GM23338 (cell line): Measurements from ENCODE around the gene KCND2. TPM values are rescaled to one million over a fixed set of nuclear protein-coding genes. Genes with fewer than 3 reads are reported as not detected.

Source experiments
- ATAC-seq: fragments of 200-7000 bp; cut with Tn5 transposase; 3 replicates; pipeline ENCODE4 v1.9.1; 2020
- DNase-seq: peaks from one replicate; pipeline ENCODE4 v3.0.0-alpha.2; 2015; ENCODE audit warnings: low spot score
- H2AFZ ChIP-seq: fragments of 200-600 bp; sonication (generic); 2 replicates; pipeline ENCODE4 v1.8.0; 2016; ENCODE audit warnings: antibody characterized with exemption, mild to moderate bottlenecking, moderate library complexity
- H3F3A ChIP-seq: fragments of 200-600 bp; sonication (generic); replicated peaks from 2 replicates; pipeline ENCODE4 v1.8.0; 2017; ENCODE audit warnings: antibody characterized with exemption, mixed run types, low read depth
- H3K27ac ChIP-seq: fragments of 200-600 bp; sonication (generic); 2 replicates; pipeline ENCODE4 v1.6.1; 2016; ENCODE audit warnings: low read depth
- H3K27me3 ChIP-seq: fragments of 200-600 bp; sonication (generic); 2 replicates; pipeline ENCODE4 v1.8.0; 2016; ENCODE audit warnings: mild to moderate bottlenecking, mixed run types, moderate library complexity; ENCODE audit not compliant: insufficient read depth
- H3K36me3 ChIP-seq: fragments of 200-600 bp; sonication (generic); 2 replicates; pipeline ENCODE4 v1.8.0; 2016; ENCODE audit warnings: mild to moderate bottlenecking; ENCODE audit not compliant: insufficient read depth
- H3K4me1 ChIP-seq: fragments of 200-600 bp; sonication (generic); 2 replicates; pipeline ENCODE4 v1.8.0; 2016; ENCODE audit warnings: mild to moderate bottlenecking, moderate library complexity; ENCODE audit not compliant: insufficient read depth
- H3K4me2 ChIP-seq: fragments of 200-600 bp; sonication (generic); 2 replicates; pipeline ENCODE4 v1.7.1; 2017; ENCODE audit warnings: mixed run types
- H3K4me3 ChIP-seq: fragments of 200-600 bp; sonication (generic); 2 replicates; pipeline ENCODE4 v1.6.1; 2016; ENCODE audit warnings: mixed run types
- H3K79me2 ChIP-seq: fragments of 200-600 bp; sonication (generic); replicated peaks from 2 replicates; pipeline ENCODE4 v1.8.0; 2017; ENCODE audit warnings: mild to moderate bottlenecking; ENCODE audit not compliant: insufficient read depth
- H3K9me2 ChIP-seq: fragments of 200-600 bp; sonication (generic); 2 replicates; pipeline ENCODE4 v1.8.0; 2017; ENCODE audit not compliant: insufficient read depth
- H4K20me1 ChIP-seq: fragments of 200-600 bp; sonication (generic); replicated peaks from 2 replicates; pipeline ENCODE4 v1.8.0; 2017; ENCODE audit warnings: mild to moderate bottlenecking; ENCODE audit not compliant: insufficient read depth
- H3K27ac Mint-ChIP-seq: 2 replicates; pipeline ENCODE4 v1.8.0; 2020; ENCODE audit warnings: inconsistent platforms, mild to moderate bottlenecking, moderate library complexity, mixed read lengths
- H3K27me3 Mint-ChIP-seq: 3 replicates; pipeline ENCODE4 v1.8.0; 2022; ENCODE audit warnings: low read depth, mild to moderate bottlenecking, moderate library complexity, mixed read lengths, inconsistent platforms; ENCODE audit not compliant: insufficient read depth, poor library complexity
- H3K36me3 Mint-ChIP-seq: 3 replicates; pipeline ENCODE4 v1.8.0; 2021; ENCODE audit warnings: low read depth, mild to moderate bottlenecking, inconsistent platforms, moderate library complexity, mixed read lengths
- H3K4me1 Mint-ChIP-seq: 3 replicates; pipeline ENCODE4 v1.8.0; 2020; ENCODE audit warnings: mild to moderate bottlenecking, inconsistent platforms, mixed read lengths
- H3K4me3 Mint-ChIP-seq: 3 replicates; pipeline ENCODE4 v1.8.0; 2021; ENCODE audit warnings: moderate library complexity, mild to moderate bottlenecking, inconsistent platforms, mixed read lengths
- H3K9me3 Mint-ChIP-seq: 3 replicates; pipeline ENCODE4 v1.8.0; 2020; ENCODE audit warnings: moderate library complexity, mild to moderate bottlenecking, inconsistent platforms, mixed read lengths
- CREB1 ChIP-seq: fragments of 250-450 bp; sonication (Bioruptor Pico); IDR thresholded peaks from 2 replicates; pipeline ENCODE4 v1.5.0; 2020; ENCODE audit warnings: low read depth, mild to moderate bottlenecking, moderate library complexity
- CTCF ChIP-seq, 2 experiments: fragments of 200-600 bp in 1 of 2; sonication (generic) in 1 of 2; conservative IDR thresholded peaks; 2 replicates each; pipeline versions ENCODE4 v1.5.1 to v1.6.1; 2016 to 2017; ENCODE audit warnings: antibody characterized with exemption in 2 of 2, low read depth in 2 of 2, mild to moderate bottlenecking in 2 of 2, moderate library complexity in 1 of 2
- ETS1 ChIP-seq: IDR thresholded peaks from 2 replicates; pipeline ENCODE4 v1.6.1; 2016; ENCODE audit warnings: antibody characterized with exemption
- EZH2 ChIP-seq: fragments of 200-600 bp; sonication (generic); IDR thresholded peaks from one replicate; pipeline ENCODE4 v1.8.0; 2017; ENCODE audit warnings: antibody characterized with exemption, mild to moderate bottlenecking, low read depth; ENCODE audit not compliant: unreplicated experiment
- EZH2phosphoT487 ChIP-seq: fragments of 200-600 bp; sonication (generic); IDR thresholded peaks from one replicate; pipeline ENCODE4 v1.8.1; 2018; ENCODE audit warnings: antibody characterized with exemption; ENCODE audit not compliant: unreplicated experiment
- JUNB ChIP-seq: IDR thresholded peaks from one replicate; pipeline ENCODE4 v1.6.1; 2016; ENCODE audit warnings: antibody characterized with exemption; ENCODE audit not compliant: unreplicated experiment
- NANOG ChIP-seq: IDR thresholded peaks from 2 replicates; pipeline ENCODE4 v1.6.1; 2016; ENCODE audit warnings: antibody characterized with exemption, borderline replicate concordance
- POLR2AphosphoS5 ChIP-seq: IDR thresholded peaks from 2 replicates; pipeline ENCODE4 v1.6.1; 2016; ENCODE audit warnings: antibody characterized with exemption, low read depth
- REST ChIP-seq: IDR thresholded peaks from one replicate; pipeline ENCODE4 v1.6.1; 2018; ENCODE audit warnings: antibody characterized with exemption; ENCODE audit not compliant: unreplicated experiment
- STAT1 ChIP-seq: IDR thresholded peaks from one replicate; pipeline ENCODE4 v1.6.1; 2016; ENCODE audit warnings: antibody characterized with exemption; ENCODE audit not compliant: unreplicated experiment
- ZNF114 ChIP-seq: fragments of 250-450 bp; sonication (Bioruptor Pico); IDR thresholded peaks from 2 replicates; pipeline ENCODE4 v1.5.0; 2020; ENCODE audit warnings: mild to moderate bottlenecking, moderate library complexity
- ZNF331 ChIP-seq: fragments of 250-450 bp; sonication (Bioruptor Pico); IDR thresholded peaks from 2 replicates; pipeline ENCODE4 v1.5.0; 2020; ENCODE audit warnings: low read depth, mild to moderate bottlenecking, moderate library complexity
- polyA plus RNA-seq: library from polyadenylated mRNA; unstranded; fragments of >200 nt; fragmentation: Nextera tagmentation; extraction: Ambion mirVana; gene quantifications from 2 replicates; pipeline ENCODE4 v1.2.1, GENCODE V29; 2016
- total RNA-seq: library from RNA; depleted of rRNA; stranded (reverse); fragments of >200 nt; shearing (Covaris generic); gene quantifications from 2 replicates; pipeline ENCODE4 v1.2.3, GENCODE V29; 2014

KCND2 gene
- total and polyA plus RNA-seq, 2 experiments from 2014 or later = 7.1 to 15.6 TPM

- Histone ChIP-seq H3K27me3 (no peaks in the 10 kb centered on the region), H2AFZ (no peak overlapping the region), H3K79me2 (no peaks in the 10 kb centered on the region), H3K9me2 (peaks cover 2% of the 10 kb centered on the region; the same call in 1 of the 2 replicates), H3F3A (no peaks in the 10 kb centered on the region), H4K20me1 (no peaks in the 10 kb centered on the region), H3K4me1 (peaks cover 7% of the 10 kb centered on the region), H3K36me3 (no peaks in the 10 kb centered on the region), H3K4me3 (no peak overlapping the region), H3K27ac (no peak overlapping the region), H3K4me2 (no peak overlapping the region)
- Mint-ChIP-seq H3K27me3 (peaks cover 8% of the 10 kb centered on the region), H3K9me3 (no peaks in the 10 kb centered on the region), H3K36me3 (no peaks in the 10 kb centered on the region), H3K27ac (no peak overlapping the region), H3K4me1 (peaks cover 19% of the 10 kb centered on the region; the same call in 2 of the 3 replicates), H3K4me3 (no peak overlapping the region)
- no peak for TF ChIP-seq ZNF331
- no peak for TF ChIP-seq JUNB
- no peak for TF ChIP-seq EZH2
- no peak for TF ChIP-seq STAT1
- TF ChIP-seq CREB1 = no peak
- no peak for TF ChIP-seq CTCF (conservative IDR thresholded peaks at IDR 0.05; ENCODE audit: low read depth in 2 of 2)
- TF ChIP-seq NANOG = no peak
- no peak for TF ChIP-seq POLR2AphosphoS5
- TF ChIP-seq REST = no peak
- ATAC-seq = no peak
- DNase-seq = no peak
Measured at GRCh38 chr7:120588862-120589261, 315.9 kb downstream of the KCND2 start.

- Histone ChIP-seq H3K4me2 (no peak overlapping the region), H3K4me3 (no peak overlapping the region), H3K9me2 (no peaks in the 10 kb centered on the region), H3K27me3 (no peaks in the 10 kb centered on the region), H4K20me1 (no peaks in the 10 kb centered on the region), H2AFZ (no peak overlapping the region), H3K79me2 (no peaks in the 10 kb centered on the region), H3F3A (no peaks in the 10 kb centered on the region), H3K36me3 (no peaks in the 10 kb centered on the region), H3K4me1 (no peaks in the 10 kb centered on the region), H3K27ac (no peak overlapping the region)
- no peaks in the 10 kb centered on the region for H3K9me3 Mint-ChIP-seq
- no peaks in the 10 kb centered on the region for H3K36me3 Mint-ChIP-seq
- peaks cover 6% of the 10 kb centered on the region for H3K4me1 Mint-ChIP-seq
- ATAC-seq = no peak
- DNase-seq = no peak
- no peak overlapping the region for H3K4me3 Mint-ChIP-seq
- H3K27me3 Mint-ChIP-seq = no peaks in the 10 kb centered on the region
- no peak overlapping the region for H3K27ac Mint-ChIP-seq
- no peak for TF ChIP-seq POLR2AphosphoS5
- TF ChIP-seq EZH2phosphoT487 = no peak
- no peak for TF ChIP-seq STAT1
- no peak for TF ChIP-seq JUNB
- no peak for TF ChIP-seq CTCF (conservative IDR thresholded peaks at IDR 0.05; ENCODE audit: low read depth in 2 of 2)
- TF ChIP-seq REST = no peak
- no peak for TF ChIP-seq NANOG
- no peak for TF ChIP-seq ZNF114
- TF ChIP-seq ETS1 = no peak
Measured at GRCh38 chr7:120600607-120601006, 327.6 kb downstream of the KCND2 start.
